HCT116 (cell line): ENCODE results near the gene KRT33A. TPM values are rescaled to one million over a fixed set of nuclear protein-coding genes. Genes with fewer than 3 reads are reported as not detected.

Experiments
- ATAC-seq: fragments of 200-7000 bp; cut with Tn5 transposase; 2 replicates; pipeline ENCODE4 v1.9.1; 2020; ENCODE audit warnings: mild to moderate bottlenecking, moderate library complexity
- BruUV-seq: library from RNA; stranded (reverse); fragments of 400-500 nt; replicated peaks from 2 replicates; lab custom pipeline; 2021; lab: Mats Ljungman, UMichigan
- CTCF ChIA-PET: fragments of 300-600 bp; sonication (Branson Sonifier 250); formaldehyde crosslinking; loops from one replicate; lab custom pipeline; 2021; ENCODE audit warnings: antibody characterized with exemption; lab: Charles Lee
- POLR2A ChIA-PET: fragments of 300-600, 350-600 bp; sonication (Branson Sonifier 250); formaldehyde crosslinking; loops from one replicate; lab custom pipeline; 2021; ENCODE audit warnings: antibody characterized with exemption; lab: Charles Lee
- RAD21 ChIA-PET, 2 experiments: fragments of 300-600 bp; sonication (Branson Sonifier 250); formaldehyde crosslinking; loops; one replicate each; lab custom pipeline; 2023; ENCODE audit warnings: low total read pairs in 2 of 2; ENCODE audit not compliant: uncharacterized antibody in 2 of 2, unreplicated experiment in 2 of 2, low non-redundant PET in 1 of 2; lab: Charles Lee
- DNase-seq: peaks from one replicate; pipeline ENCODE4 v3.0.0-alpha.2; 2010; ENCODE audit warnings: low read depth, low spot score
- H2AFZ ChIP-seq: fragments of 200-600 bp; shearing (Covaris generic), sonication (generic); 2 replicates; pipeline ENCODE4 v1.6.1; 2017; ENCODE audit warnings: low read depth, mixed run types, mixed read lengths, antibody characterized with exemption, low read length; ENCODE audit not compliant: poor library complexity, severe bottlenecking
- H3K27ac ChIP-seq: 2 replicates; pipeline ENCODE4 v1.5.1; 2012; ENCODE audit warnings: low read depth, low read length
- H3K27me3 ChIP-seq: fragments of 200-600 bp; sonication (generic); 2 replicates; pipeline ENCODE4 v1.6.1; 2016; ENCODE audit warnings: mixed run types, low read length, mixed read lengths; ENCODE audit not compliant: insufficient read depth
- H3K36me3 ChIP-seq, 2 experiments: fragments of 200-500 bp in 1 of 2; fragments of 200-600 bp in 1 of 2; sonication (Bioruptor generic) in 1 of 2; sonication (generic) in 1 of 2; 2 replicates each; pipeline versions ENCODE4 v1.5.1 to v1.6.1; 2014 to 2016; ENCODE audit warnings: low read length in 2 of 2, inconsistent platforms in 1 of 2, mixed read lengths in 1 of 2, mixed run types in 1 of 2; ENCODE audit not compliant: insufficient read depth in 2 of 2, control insufficient read depth in 1 of 2
- H3K4me1 ChIP-seq, 2 experiments: fragments of 200-600 bp in 1 of 2; sonication (generic) in 1 of 2; 2 replicates each; pipeline versions ENCODE4 v1.5.1 to v1.6.1; 2012 to 2017; ENCODE audit warnings: low read length in 2 of 2, inconsistent platforms in 1 of 2, mild to moderate bottlenecking in 1 of 2, mixed read lengths in 1 of 2, mixed run types in 1 of 2, moderate library complexity in 1 of 2; ENCODE audit not compliant: insufficient read depth in 2 of 2, control insufficient read depth in 1 of 2
- H3K4me2 ChIP-seq: fragments of 200-600 bp; sonication (generic); 2 replicates; pipeline ENCODE4 v1.6.1; 2017; ENCODE audit warnings: mixed run types, low read length, mixed read lengths
- H3K4me3 ChIP-seq, 2 experiments: fragments of 200-600 bp in 1 of 2; sonication (generic) in 1 of 2; replicated peaks in 1 of 2; 2 replicates each; pipeline ENCODE4 v1.5.1; 2011 to 2016; ENCODE audit warnings: low read length in 2 of 2, control low read depth in 1 of 2, low read depth in 1 of 2, mild to moderate bottlenecking in 1 of 2, mixed read lengths in 1 of 2, mixed run types in 1 of 2
- H3K79me2 ChIP-seq: fragments of 200-600 bp; sonication (generic); 2 replicates; pipeline ENCODE4 v1.6.1; 2017; ENCODE audit warnings: mild to moderate bottlenecking, mixed run types, low read length, moderate library complexity, mixed read lengths; ENCODE audit not compliant: insufficient read depth
- H3K9ac ChIP-seq: fragments of 200-600 bp; sonication (generic); 2 replicates; pipeline ENCODE4 v1.6.1; 2016; ENCODE audit warnings: low read length, mixed read lengths
- H3K9me2 ChIP-seq: fragments of 200-600 bp; sonication (generic), shearing (Covaris generic); 2 replicates; pipeline ENCODE4 v1.6.1; 2017; ENCODE audit warnings: mixed run types, mild to moderate bottlenecking, moderate library complexity; ENCODE audit not compliant: insufficient read depth
- H3K9me3 ChIP-seq, 2 experiments: fragments of 200-500 bp in 1 of 2; fragments of 200-600 bp in 1 of 2; sonication (Bioruptor generic) in 1 of 2; sonication (generic) in 1 of 2; 2 replicates each; pipeline ENCODE4 v1.6.1; 2014 to 2017; ENCODE audit warnings: low read length in 2 of 2, mixed read lengths in 2 of 2, inconsistent platforms in 1 of 2, low read depth in 1 of 2, mild to moderate bottlenecking in 1 of 2, mixed run types in 1 of 2, moderate library complexity in 1 of 2; ENCODE audit not compliant: control insufficient read depth in 1 of 2, insufficient read depth in 1 of 2
- H4K20me1 ChIP-seq: fragments of 200-600 bp; sonication (generic), shearing (Covaris generic); 2 replicates; pipeline ENCODE4 v1.6.1; 2017; ENCODE audit warnings: mixed run types, mild to moderate bottlenecking, moderate library complexity; ENCODE audit not compliant: insufficient read depth
- CBX3 ChIP-seq: IDR thresholded peaks from 2 replicates; pipeline ENCODE4 v1.6.1; 2012; ENCODE audit warnings: low read depth
- EGR1 ChIP-seq: IDR thresholded peaks from 2 replicates; pipeline ENCODE4 v1.6.1; 2012; ENCODE audit warnings: low read depth
- ELF1 ChIP-seq: IDR thresholded peaks from 2 replicates; pipeline ENCODE4 v1.6.1; 2012; ENCODE audit warnings: low read depth, borderline replicate concordance
- EZH2 ChIP-seq: fragments of 200-600 bp; sonication (generic); IDR thresholded peaks from 2 replicates; pipeline ENCODE4 v1.6.1; 2017; ENCODE audit warnings: antibody characterized with exemption, mixed run types
- FOSL1 ChIP-seq: IDR thresholded peaks from 2 replicates; pipeline ENCODE4 v1.6.1; 2012; ENCODE audit warnings: low read depth
- POLR2AphosphoS5 ChIP-seq: IDR thresholded peaks from 2 replicates; pipeline ENCODE4 v1.6.1; 2011; ENCODE audit warnings: mild to moderate bottlenecking, low read depth, low read length, moderate library complexity
- SRF ChIP-seq: IDR thresholded peaks from 2 replicates; pipeline ENCODE4 v1.6.1; 2012; ENCODE audit warnings: low read depth
- ZNF274 ChIP-seq: fragments of 200-500 bp; sonication (Bioruptor generic); IDR thresholded peaks from 2 replicates; pipeline ENCODE4 v1.6.1; 2014; ENCODE audit warnings: mild to moderate bottlenecking, low read depth, low read length, inconsistent platforms
- intact Hi-C: fragments of 100-400 bp; cut with micrococcal nuclease; formaldehyde crosslinking; loops from 2 replicates; pipeline ENCODE4 v1.10.0; 2022
- total RNA-seq: library from RNA; stranded (reverse); gene quantifications from one replicate; pipeline ENCODE4 v1.2.1, GENCODE V29; 2021; ENCODE audit not compliant: unreplicated experiment
- TF ChIP-seq, protein P1 (sequence below): IDR thresholded peaks from 2 replicates; pipeline ENCODE4 v1.6.1; 2012
- TF ChIP-seq, protein P2 (sequence below): IDR thresholded peaks from 2 replicates; pipeline ENCODE4 v1.6.1; 2011; ENCODE audit warnings: mild to moderate bottlenecking, low read length, moderate library complexity; ENCODE audit not compliant: insufficient replicate concordance; ENCODE audit errors: extremely low read depth
- TF ChIP-seq, protein P3 (sequence below), 3 experiments: fragments of 200-600 bp in 1 of 3; sonication (generic) in 1 of 3; IDR thresholded peaks in 2 of 3; conservative IDR thresholded peaks in 1 of 3; 2 replicates each; pipeline ENCODE4 v1.5.1; 2012 to 2017; ENCODE audit warnings: low read depth in 2 of 3, low read length in 2 of 3, antibody characterized with exemption in 1 of 3, borderline replicate concordance in 1 of 3, control low read depth in 1 of 3, mild to moderate bottlenecking in 1 of 3, mixed read lengths in 1 of 3, mixed run types in 1 of 3, moderate library complexity in 1 of 3; ENCODE audit not compliant: insufficient read depth in 1 of 3

Gene KRT33A
- total RNA-seq, 1 experiment from 2014 or later = not detected

DNA sequence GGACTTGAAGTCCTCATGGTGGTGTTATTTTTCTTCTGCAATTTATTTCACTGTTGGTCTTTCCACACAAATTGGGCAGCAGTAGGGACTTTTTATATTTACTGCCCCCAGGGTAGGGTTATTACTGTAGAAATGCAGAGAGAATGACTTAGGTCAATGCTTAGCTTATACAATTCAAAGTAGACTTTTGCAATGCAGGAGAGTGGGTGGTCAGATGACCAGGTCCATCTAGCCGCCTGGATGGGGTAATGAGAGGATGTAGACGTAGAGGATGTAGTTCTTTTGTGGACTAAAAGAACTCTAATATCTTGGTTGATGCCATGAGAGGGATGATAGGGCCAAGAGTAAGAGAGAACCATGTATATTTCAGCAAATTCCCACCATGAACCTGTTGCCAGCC is 32.4 kb downstream of the KRT33A start:
- DNase-seq (no peak), ATAC-seq (no peak)
- no peaks in the 10 kb centered on the region for H3K27me3 ChIP-seq
- no peak for TF ChIP-seq POLR2AphosphoS5
- TF ChIP-seq FOSL1 = no peak
- no peak for TF ChIP-seq ELF1
- TF ChIP-seq EZH2 = no peak
- TF ChIP-seq, protein P1, sequence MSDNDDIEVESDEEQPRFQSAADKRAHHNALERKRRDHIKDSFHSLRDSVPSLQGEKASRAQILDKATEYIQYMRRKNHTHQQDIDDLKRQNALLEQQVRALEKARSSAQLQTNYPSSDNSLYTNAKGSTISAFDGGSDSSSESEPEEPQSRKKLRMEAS = no peak
- TF ChIP-seq SRF = no peak
- TF ChIP-seq, protein P2, sequence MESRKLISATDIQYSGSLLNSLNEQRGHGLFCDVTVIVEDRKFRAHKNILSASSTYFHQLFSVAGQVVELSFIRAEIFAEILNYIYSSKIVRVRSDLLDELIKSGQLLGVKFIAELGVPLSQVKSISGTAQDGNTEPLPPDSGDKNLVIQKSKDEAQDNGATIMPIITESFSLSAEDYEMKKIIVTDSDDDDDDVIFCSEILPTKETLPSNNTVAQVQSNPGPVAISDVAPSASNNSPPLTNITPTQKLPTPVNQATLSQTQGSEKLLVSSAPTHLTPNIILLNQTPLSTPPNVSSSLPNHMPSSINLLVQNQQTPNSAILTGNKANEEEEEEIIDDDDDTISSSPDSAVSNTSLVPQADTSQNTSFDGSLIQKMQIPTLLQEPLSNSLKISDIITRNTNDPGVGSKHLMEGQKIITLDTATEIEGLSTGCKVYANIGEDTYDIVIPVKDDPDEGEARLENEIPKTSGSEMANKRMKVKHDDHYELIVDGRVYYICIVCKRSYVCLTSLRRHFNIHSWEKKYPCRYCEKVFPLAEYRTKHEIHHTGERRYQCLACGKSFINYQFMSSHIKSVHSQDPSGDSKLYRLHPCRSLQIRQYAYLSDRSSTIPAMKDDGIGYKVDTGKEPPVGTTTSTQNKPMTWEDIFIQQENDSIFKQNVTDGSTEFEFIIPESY = no peak
- no peak for TF ChIP-seq ZNF274
- TF ChIP-seq, protein P3, sequence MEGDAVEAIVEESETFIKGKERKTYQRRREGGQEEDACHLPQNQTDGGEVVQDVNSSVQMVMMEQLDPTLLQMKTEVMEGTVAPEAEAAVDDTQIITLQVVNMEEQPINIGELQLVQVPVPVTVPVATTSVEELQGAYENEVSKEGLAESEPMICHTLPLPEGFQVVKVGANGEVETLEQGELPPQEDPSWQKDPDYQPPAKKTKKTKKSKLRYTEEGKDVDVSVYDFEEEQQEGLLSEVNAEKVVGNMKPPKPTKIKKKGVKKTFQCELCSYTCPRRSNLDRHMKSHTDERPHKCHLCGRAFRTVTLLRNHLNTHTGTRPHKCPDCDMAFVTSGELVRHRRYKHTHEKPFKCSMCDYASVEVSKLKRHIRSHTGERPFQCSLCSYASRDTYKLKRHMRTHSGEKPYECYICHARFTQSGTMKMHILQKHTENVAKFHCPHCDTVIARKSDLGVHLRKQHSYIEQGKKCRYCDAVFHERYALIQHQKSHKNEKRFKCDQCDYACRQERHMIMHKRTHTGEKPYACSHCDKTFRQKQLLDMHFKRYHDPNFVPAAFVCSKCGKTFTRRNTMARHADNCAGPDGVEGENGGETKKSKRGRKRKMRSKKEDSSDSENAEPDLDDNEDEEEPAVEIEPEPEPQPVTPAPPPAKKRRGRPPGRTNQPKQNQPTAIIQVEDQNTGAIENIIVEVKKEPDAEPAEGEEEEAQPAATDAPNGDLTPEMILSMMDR (IDR thresholded peaks at IDR 0.05 in 2 of 3, conservative IDR thresholded peaks at IDR 0.05 in 1 of 3; ENCODE audit: borderline replicate concordance in 1 of 3, insufficient read depth in 1 of 3, low read depth in 2 of 3, low read length in 2 of 3) = no peak
- no peak for TF ChIP-seq CBX3
- TF ChIP-seq EGR1 = no peak
- H3K4me2 ChIP-seq = no peak overlapping the region
- H3K36me3 ChIP-seq = peaks cover 0 to 7% of the 10 kb centered on the region in 2 experiments; a peak in 1 of 4 replicates
- peaks cover 4 to 17% of the 10 kb centered on the region in 2 experiments; a peak in 1 of 4 replicates for H3K9me3 ChIP-seq
- no peaks in the 10 kb centered on the region for H3K79me2 ChIP-seq
- intact Hi-C loops = no loop called here
- CTCF ChIA-PET = no interaction called here
- H3K9ac ChIP-seq = no peak overlapping the region
- H3K27ac ChIP-seq = no peak overlapping the region
- H3K9me2 ChIP-seq = no peaks in the 10 kb centered on the region
- BruUV-seq = no TSS peak
- H3K4me3 ChIP-seq = no peak overlapping the region
- RAD21 ChIA-PET = no interaction called here
- POLR2A ChIA-PET = no interaction called here
- H2AFZ ChIP-seq = no peak overlapping the region
- H4K20me1 ChIP-seq = no peaks in the 10 kb centered on the region
- H3K4me1 ChIP-seq = peaks cover 2 to 6% of the 10 kb centered on the region in 2 experiments; a peak in 2 of 4 replicates
